ENCODE measurements around the gene TNFRSF1B. TPM values are rescaled to one million over a fixed set of nuclear protein-coding genes. Genes with fewer than 3 reads are reported as not detected.
A peak's percentile ranks its signal among the peaks of the same experiment; 100 is the strongest.

The TNFRSF1B gene
- total and polyA plus RNA-seq, 9 of the 15 experiments (the other 6 are each of a cell fraction or from before 2014, with no cell fraction given) = 8.8 to 91.3 (median 36.0) TPM

DNA sequence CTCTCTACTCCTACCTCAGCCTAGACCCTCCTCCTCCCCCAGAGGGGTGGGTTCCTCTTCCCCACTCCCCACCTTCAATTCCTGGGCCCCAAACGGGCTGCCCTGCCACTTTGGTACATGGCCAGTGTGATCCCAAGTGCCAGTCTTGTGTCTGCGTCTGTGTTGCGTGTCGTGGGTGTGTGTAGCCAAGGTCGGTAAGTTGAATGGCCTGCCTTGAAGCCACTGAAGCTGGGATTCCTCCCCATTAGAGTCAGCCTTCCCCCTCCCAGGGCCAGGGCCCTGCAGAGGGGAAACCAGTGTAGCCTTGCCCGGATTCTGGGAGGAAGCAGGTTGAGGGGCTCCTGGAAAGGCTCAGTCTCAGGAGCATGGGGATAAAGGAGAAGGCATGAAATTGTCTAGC lies 41.5 kb downstream of the TNFRSF1B start:
- H2AFZ ChIP-seq (ENCODE audit: low read depth, low read length) = no peak overlapping the region
- H4K20me1 ChIP-seq (replicated peaks; ENCODE audit: control insufficient read depth, insufficient read depth, low read length) = 0 out of 2 replicates have a peak, but pooled peaks cover 3% of the 10 kb centered on the region
- no peak for DNase-seq (ENCODE audit: extremely low read depth in 1 of 4, low spot score in 3 of 4)
- no peak overlapping the region for H3K4me3 ChIP-seq
- H3K9me3 ChIP-seq (replicated peaks; ENCODE audit: control insufficient read depth, insufficient read depth, low read depth, low read length) = no peaks in the 10 kb centered on the region
- FAIRE-seq = no peak
- no peak overlapping the region for H3K27ac ChIP-seq (ENCODE audit: extremely low read depth, low read depth, low read length)
- H3K9me1 ChIP-seq (ENCODE audit: control insufficient read depth, insufficient read depth, low read length) = no peaks in the 10 kb centered on the region
- peak; percentile 4; the same call in 2 of the 3 replicates for ATAC-seq
- ChIA-PET POLR2A (interaction anchor here (1.4 kb wide), 1 partner anchor 83 kb away, joined by 6 read pairs; no protein-coding TSS in a partner anchor), CTCF (ENCODE audit: low intra/inter-chr PET ratio) (interaction anchor here (0.6 to 7.6 kb wide), 4 partner anchors 9 to 90 kb away, joined by 3 to 195 read pairs (median 18); no protein-coding TSS in a partner anchor)
- intact Hi-C loops (cut with micrococcal nuclease) (loop anchor here (2.0 to 5.0 kb wide), 2 partner anchors 46 to 69 kb away; no protein-coding TSS in a partner anchor), in situ Hi-C loops (cut with MboI) (no loop called here)
- H3K4me2 ChIP-seq (ENCODE audit: insufficient read depth, low read length) = no peak overlapping the region
- peaks cover 9 to 24% of the 10 kb centered on the region in 2 experiments; a peak in 4 of 5 replicates for H3K4me1 ChIP-seq (replicated peaks in 1 of 2; ENCODE audit: control insufficient read depth in 2 of 2, insufficient read depth in 2 of 2, low read length in 2 of 2)
- peaks cover 20% of the 10 kb centered on the region; the same call in 2 of the 3 replicates for H3K36me3 ChIP-seq (ENCODE audit: control insufficient read depth, insufficient read depth, low read length)
- no TSS peak for BruUV-seq (replicated peaks)
- peak overlapping the region in 1 of 2 experiments; percentile 40; a peak in 2 of 4 replicates for H3K9ac ChIP-seq (ENCODE audit: insufficient read depth in 1 of 2, low read depth in 2 of 2, low read length in 2 of 2)
- 75% methylated on average over 6 of the region's 6 CpGs for WGBS (ENCODE audit: insufficient coverage, low coverage, missing lambda C conversion rate)
- H3K27me3 ChIP-seq (ENCODE audit: control insufficient read depth in 2 of 2, insufficient read depth in 2 of 2, low read length in 2 of 2) = no peaks in the 10 kb centered on the region
- no peaks in the 10 kb centered on the region for H3K79me2 ChIP-seq (ENCODE audit: control insufficient read depth, insufficient read depth, low read length)
- TF ChIP-seq FOXJ3 (CRISPR knock-in tag; IDR thresholded peaks at IDR 0.05) = no peak
- TF ChIP-seq SETDB1 (IDR thresholded peaks at IDR 0.05; ENCODE audit: low read length) = no peak
- TF ChIP-seq RBFOX2 (IDR thresholded peaks at IDR 0.05; ENCODE audit: low read depth, low read length) = no peak
- no peak for TF ChIP-seq NFATC3 (IDR thresholded peaks at IDR 0.05)
- TF ChIP-seq SUPT5H (IDR thresholded peaks at IDR 0.05) = 0 out of 2 replicates have a peak, but pooled peaks have one; percentile 24
- peak; percentile 48; the same call in 1 of the 2 replicates for TF ChIP-seq POLR2G (IDR thresholded peaks at IDR 0.05; ENCODE audit: low read depth, low read length)
- TF ChIP-seq, protein P1, sequence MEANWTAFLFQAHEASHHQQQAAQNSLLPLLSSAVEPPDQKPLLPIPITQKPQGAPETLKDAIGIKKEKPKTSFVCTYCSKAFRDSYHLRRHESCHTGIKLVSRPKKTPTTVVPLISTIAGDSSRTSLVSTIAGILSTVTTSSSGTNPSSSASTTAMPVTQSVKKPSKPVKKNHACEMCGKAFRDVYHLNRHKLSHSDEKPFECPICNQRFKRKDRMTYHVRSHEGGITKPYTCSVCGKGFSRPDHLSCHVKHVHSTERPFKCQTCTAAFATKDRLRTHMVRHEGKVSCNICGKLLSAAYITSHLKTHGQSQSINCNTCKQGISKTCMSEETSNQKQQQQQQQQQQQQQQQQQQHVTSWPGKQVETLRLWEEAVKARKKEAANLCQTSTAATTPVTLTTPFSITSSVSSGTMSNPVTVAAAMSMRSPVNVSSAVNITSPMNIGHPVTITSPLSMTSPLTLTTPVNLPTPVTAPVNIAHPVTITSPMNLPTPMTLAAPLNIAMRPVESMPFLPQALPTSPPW (CRISPR knock-in tag; IDR thresholded peaks at IDR 0.05) = no peak
- TF ChIP-seq MYBL2 (IDR thresholded peaks at IDR 0.05; ENCODE audit: low read depth) = no peak
- TF ChIP-seq MYBL2 (CRISPR knock-in tag; IDR thresholded peaks at IDR 0.05; ENCODE audit: borderline replicate concordance) = no peak
- TF ChIP-seq RBM39 (optimal IDR thresholded peaks at IDR 0.05; ENCODE audit: low read depth, low read length) = peak; percentile 33
- no peak for TF ChIP-seq YBX1 (IDR thresholded peaks at IDR 0.05)
- TF ChIP-seq ZNF23 (CRISPR knock-in tag; IDR thresholded peaks at IDR 0.05) = no peak
